GM21515 (cell line): ENCODE results near the gene LRRC59.
A peak's percentile ranks its signal among the peaks of the same experiment; 100 is the strongest.
"Not testable (repeated sequence)": the region's sequence is repeated elsewhere in the genome, so short reads cannot be mapped to it uniquely, and the experiment has no call there.

ENCODE experiments used
- ATAC-seq: cut with Tn5 transposase; IDR thresholded peaks from one replicate; pipeline ENCODE4 v1.9.1; 2021; ENCODE audit not compliant: unreplicated experiment

Gene LRRC59

DNA sequence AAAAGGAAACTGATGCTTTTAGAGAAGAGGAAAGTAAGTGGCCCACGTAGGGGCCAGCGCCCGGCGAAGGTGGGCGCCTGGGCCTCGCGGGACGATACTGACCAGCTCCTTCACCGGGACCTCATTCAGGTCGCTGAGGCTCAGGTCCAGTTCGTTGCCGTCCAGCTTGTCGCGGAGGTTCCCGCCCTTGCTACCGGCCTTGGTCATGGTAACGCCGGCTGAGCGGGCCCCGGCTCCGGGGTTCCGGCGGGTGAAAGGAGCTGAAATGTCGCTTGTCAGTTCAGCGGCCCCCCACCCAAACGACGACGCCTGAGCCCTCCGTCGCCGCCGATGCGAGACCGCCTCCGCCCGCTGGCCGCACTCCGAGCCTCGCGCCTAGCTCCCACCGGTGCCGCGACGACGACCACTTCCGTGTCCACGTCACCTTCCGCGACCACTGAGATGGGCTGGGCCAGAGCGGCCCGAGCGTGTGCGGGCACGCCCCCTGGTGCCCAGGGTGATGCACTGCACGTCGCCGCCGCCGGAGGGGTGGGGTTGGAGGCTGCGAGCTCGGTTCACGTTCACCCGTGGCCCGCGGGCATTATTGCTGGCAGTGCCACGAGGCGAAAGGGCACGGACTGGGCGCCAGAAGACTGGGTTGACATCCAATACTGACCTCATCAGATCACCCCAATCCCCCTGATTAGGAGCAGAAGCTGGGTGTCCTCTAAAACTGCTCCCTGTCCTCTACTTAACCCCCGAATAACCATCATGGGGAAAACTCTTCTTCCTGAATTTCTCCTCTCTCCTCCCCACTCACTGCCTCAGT lies at the start of gene LRRC59:
Gene LRRC59 (minus strand): TSS at position 413 of the 808 bp plus-strand sequence. CDS start 206 bp downstream, at position 207.
- peak; percentile 96 for ATAC-seq

DNA sequence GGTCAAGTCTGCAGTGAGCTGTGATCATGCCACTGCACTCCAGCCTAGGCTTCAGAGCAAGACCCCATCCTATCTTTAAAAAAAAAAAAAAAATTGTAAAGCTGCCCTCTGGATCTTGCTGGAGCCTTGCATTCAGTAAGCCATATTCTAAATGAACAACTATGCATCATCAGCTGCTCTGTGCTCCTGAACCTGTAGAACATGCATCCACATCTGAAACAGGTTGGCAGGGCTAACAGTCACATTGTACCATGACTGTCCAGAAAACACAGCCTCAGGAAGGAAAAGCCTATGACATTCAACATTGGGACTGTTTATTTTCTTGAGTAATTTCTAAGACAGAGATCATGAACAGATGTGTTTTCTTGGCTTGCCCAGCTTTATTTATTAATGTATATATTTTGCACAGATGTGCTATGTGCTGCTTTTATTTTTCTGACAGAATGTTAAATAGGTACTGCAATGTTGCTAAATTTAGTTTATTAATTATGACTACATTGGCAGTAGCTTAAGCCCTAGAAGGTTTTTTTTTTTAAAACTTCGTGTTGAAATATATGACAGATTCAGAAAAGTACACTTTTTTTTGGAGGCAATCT lies 48.5 kb upstream of the LRRC59 start:
- ATAC-seq = no peak

DNA sequence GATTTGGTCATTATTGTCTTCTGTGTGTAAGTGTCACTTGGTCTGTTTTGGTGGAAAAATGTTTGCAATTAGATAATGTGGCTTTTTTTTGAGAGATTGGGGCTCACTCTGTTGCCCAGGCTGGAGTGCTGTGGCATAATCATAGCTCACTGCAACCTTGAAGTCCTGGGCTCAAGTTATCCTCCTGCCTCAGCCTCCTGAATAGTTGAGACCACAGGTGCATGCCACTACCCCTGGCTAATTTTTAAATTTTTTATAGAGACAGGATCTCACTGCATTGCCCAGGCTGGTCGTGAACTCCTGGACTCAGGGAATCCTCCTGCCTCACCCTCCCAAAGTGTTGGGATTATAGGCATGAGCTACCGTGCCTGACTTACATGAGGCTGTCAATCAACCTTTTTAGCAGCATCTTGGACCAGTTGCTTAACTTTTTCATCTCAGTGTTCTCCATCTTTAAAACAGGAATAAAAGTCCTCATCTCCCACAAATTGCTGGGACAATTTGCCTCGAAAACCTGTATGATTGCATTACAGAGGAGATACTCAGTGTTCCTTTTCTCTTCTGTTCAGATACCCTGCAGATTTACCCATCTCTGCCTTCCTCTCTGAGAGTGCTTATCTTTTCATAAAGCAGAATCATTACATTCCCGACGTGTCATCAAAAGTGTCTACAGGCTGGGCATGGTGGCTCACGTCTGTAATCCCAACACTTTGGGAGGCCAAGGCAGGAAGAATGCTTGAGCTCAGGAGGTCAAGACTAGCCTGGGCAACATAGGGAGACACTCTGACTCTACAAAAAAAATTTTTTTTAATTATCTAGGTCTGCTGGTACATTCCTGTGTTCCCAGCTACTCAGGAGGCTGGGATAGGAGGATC lies 47.8 kb upstream of the LRRC59 start:
- ATAC-seq = no peak

DNA sequence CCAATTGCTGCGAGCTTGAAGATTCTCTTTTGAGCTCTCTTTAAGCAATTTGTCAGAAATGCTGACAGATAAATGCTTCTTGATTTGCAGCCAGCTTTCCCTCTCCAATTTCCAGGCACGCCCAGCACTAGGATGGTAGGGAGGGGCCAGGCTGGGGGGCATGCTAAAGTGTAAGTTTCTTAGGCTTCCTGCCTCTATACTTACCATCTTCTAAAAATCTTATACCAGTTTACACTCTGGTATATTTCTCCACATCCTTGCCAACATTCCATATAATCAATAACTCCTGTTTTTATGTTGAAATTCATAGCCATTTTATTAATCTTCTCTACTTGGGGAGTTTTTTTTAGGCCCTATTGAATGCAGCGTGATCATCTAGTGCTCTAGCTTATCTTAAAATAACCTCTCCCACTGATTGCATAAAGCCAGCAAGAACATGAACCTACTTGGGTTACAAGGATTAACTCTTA lies 46.2 kb upstream of the LRRC59 start:
- ATAC-seq = no peak

DNA sequence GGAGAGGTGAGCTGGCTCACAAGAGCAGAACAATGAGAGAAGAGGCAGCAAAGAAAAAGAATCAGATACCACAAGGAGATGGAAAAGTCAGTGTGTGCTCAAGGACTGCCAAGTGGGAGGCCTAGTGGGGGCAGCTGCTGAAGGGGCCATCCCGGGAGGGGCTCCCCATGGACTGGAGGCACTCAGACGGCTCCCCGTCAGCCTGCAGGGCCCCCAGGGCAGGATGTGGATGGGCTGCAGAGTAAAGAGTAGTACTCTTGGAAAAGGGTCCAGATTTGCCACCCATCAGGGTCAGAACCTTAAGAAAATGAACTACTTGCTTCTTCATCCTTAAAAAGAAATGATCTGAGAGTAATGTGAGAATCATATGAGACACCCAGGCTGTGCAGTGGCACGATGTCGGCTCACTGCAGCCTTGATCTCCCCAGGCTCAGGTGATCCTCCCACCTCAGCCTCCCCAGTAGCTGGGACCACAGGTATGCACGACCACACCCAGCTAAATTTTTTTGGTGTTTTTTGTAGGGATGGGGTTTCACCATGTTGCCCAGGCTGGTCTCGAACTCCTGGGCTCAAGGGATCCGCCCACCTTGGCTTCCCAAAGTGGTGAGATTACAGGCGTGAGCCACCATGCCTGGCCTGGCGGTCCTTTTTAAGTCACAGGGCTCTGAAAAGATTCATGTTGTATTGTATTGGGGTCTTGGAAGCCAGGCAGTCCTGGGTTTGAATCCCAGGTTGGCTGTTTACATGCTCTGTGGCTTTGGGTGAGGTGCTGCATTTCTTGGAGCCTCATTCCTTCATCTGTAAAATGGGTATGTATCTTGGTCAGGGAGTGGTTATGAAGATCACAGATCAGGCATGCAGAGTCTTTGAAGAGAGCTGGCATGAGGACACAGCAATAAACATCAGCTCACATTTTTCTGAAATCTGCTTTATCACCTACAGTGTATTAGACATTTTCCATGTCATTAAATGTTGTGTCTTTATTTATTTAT lies 43.8 kb upstream of the LRRC59 start:
- ATAC-seq = no peak

DNA sequence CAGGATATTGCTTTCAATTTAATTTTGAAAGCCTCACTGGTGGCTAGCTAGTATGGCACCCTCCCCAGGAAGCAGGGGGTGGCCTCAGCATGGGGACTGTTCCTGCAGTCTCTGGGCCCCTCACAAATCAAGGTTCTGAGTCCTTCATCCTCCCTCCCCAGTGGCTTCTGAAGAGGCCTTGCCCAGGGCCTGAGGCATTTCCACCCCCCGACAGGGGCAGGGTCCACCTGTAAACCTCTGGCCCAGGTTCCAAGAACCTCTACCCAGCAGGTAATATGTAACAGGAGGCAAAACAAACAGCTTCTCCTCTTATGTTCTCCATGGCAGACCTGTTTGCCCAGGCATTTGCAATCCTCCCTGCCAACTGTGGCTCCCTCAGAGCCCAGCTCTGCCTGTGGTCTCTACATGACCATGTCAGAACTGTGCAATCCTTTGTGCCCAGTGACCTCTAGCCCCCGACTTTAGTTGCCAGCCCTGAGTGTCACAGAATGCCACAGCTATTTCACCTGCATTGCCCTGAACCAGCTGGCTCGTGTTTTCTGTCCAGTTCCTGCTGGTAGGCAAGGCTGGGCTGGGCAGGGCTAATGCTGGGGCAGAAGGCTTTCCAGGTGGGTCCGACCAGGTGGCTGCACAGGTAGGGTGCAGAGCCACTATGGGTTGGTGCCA lies 43.0 kb upstream of the LRRC59 start:
- ATAC-seq = no peak

DNA sequence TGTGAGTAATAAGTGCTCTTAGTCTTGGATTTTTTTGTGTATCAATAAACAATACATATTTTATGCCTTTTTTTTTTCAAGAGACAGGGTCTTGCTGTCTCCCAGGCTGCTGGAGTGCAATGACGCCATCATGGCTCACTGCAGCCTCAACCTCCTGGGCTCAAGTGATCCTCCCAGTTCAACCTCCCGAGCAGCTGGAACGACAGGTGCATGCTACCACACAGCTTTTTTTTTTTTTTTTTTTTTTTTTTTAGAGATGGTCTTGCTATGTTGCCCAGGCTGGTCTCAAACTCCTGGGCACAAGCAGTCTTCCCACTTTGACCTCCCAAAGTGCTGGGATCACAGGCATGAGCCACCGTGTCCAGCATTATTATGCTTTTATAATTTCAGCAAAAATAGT lies 41.7 kb upstream of the LRRC59 start:
- no peak for ATAC-seq

DNA sequence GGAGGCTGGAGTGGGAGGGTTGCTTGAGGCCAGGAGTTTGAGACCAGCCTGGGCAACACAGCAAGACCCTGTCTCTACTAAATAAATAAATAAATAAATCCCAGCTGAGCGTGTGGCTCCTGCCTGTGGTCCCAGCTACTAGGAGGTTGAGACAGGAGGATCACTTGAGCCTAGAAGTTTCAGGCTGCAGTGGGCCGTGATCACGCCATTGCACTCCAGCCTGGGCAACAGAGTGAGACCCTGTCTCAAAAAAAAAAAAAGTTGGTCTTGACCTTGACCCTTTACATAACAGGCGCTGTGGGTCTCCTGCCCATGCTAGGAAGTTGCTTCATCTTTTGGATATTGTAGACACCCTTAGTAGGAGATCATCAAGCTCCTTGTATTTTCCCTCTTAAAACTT lies 40.1 kb upstream of the LRRC59 start:
- no peak for ATAC-seq

DNA sequence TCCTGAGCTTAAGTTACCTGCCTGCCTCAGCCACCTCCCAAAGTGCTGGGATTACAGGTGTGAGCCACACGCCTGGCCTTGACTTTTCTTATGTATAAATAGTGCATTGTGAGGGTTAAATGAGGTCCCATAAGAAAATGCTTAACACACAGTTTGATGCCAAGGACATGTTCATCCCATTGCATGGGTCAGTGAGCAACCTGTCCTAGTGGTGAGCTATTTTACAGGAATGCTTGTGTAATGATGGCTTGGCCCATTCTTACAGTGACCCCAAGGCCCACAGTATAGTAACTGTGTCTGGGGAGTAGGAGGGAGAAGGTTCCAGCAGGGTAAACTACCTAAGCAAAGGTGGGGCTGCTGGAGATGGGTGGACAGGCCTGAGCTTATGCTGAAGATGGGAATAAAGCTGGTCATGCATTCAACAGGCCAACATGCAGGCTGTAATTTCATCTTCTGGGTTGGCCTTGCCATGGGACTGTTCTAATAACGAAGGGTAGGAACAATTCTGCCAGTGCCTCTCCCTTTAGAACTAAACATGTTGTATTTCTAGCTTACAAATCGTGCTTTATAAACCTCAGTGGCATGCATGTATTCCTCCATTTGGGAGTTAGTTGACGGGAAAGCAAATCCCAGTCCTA lies 34.9 kb upstream of the LRRC59 start:
- no peak for ATAC-seq

DNA sequence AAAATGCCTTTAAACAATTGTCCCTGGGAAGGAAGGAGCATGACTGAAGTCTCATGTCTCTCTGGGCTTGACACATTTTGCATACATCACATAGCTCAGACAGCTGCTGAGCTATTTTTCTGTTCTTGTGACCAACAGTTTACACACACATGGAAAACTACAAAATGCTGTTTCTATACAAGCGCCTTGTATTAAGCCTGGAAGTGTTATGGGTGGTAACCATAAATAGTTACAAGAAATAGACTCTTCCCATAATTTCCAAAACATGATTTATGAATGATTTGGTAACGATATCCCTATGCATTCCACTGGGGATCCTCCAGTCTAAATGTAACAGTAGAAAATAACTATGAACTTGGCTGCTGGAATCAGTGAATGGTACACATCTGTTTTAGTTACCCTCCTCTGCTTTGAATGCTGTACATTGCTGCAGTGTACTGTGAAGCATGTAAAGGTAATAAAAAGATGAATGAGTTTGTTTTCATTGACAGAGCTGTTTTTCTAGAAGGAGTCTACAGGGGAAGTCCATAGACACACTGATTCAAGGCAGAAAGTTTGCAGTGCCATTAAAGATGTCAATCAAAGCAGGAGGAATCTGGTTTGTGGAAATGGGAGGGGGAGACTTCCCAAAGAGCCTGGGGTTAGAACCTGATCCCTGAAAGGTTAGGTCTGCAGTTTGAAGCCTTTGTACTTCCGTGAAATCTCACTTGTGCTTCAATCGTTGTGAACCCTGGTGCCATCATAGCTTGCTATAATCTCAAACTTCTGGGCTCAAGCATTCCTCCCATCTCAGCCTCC lies 33.7 kb upstream of the LRRC59 start:
- ATAC-seq = no peak

DNA sequence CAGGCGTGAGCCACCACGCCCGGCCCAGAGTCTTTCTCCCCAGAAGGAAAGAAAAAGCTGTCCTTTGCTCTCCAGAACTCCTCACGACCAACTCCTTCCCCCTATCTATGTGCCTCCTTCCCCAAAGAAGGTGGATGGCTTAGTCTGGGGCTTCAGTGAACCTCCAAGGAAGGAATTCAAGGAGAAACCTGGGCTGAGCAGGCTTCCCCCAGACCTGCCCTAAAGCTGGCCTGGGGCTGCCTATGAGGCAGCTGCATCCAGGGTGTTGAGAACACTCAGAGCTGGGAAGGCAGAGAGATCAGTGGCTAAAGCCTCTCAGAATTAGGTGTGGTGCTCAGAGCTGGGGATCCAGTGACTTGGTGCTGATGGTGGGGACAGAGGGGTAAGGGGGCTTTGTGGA lies 32.5 kb upstream of the LRRC59 start:
- no peak for ATAC-seq

DNA sequence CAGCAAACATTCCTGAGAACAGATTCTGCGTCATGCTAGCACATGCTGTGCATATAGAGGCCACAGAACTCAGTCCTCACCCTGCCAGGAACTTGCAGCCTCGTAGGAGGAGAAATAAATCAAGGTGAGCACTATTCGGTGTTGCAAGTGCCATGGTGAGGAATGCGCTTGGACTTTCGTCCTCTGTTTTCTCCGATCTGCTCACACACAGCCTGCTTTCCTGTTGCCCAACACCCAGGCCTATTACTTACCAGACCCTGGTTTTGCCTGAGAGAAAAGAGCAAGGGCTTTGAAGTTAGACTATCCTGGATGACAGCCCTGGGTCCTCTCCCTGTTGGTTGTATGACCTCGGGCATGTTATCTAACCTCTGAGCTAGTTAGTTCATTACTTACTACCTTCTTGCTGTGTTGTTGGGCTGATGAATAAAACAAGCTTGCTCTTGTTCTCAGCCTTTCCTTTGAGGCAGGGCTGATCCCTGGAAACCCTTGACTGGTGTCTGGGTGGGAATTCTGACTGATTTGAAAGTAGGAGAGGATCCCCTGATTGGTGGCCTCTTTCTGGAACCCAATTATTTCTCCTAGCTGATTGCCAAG lies 31.6 kb upstream of the LRRC59 start:
- ATAC-seq = no peak

DNA sequence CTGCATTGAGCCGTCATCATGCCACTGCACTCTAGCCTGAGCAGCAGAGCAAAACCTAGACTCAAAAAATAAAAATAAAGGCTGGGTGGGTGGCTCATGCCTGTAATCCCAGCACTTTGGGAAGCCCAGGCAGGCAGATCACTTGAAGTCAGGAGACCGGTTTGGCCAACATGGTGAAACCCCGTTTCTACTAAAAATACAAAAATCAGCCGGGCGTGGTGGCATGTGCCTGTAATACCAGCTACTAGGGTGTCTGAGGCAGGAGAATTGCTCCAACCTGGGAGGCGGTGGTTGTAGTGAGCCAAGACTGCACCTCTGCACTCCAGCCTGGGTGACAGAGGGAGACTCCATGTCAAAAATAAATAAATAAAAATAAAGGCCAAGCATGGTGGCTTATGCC lies 30.8 kb upstream of the LRRC59 start:
- ATAC-seq = not testable (repeated sequence)

DNA sequence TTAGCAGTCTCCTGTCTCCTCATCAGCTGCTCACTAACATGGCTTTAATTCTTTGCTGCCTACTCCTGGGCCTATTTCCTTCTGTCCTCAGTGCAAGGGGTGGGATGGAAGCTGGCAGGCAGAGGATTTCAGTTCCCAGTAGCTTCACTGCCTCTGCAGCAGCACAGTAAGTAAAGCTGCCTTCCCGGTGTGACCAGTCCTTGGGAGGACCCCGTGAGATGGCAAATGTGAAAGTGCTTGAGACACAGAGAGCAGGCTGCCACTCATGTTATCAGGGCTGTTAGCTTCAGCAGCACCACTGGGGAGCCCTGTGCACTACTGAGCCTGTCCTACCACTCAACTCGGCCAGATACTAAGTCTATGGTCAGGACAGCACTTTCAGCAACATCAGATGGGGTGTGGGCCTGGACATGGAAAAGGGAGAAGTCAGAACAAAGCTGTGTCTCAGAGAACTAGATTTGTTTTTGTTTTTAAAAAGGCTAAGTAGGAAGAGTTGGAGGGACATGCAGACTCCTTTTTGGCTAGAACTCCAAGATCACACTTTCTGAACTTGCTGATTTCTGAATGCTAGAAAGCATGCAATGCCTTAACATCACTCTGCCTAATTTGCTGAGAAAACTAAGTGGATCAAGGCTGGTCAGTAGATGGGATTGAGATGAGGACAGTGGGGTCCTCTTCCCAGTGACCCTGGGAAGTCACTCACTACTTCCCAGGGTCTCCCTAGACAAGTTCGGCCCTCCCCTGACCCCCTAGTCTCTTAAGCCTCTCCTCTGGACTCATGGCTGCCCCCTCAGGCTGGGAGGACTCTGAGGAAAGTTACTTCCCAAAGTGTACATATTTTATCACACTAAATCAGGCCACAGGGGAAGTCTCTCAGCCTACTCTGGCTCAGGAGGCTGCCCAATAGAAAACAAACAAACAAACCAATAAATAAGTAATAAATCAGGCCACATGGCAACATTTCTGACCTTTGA lies 29.8 kb upstream of the LRRC59 start:
- peak; percentile 24 for ATAC-seq

DNA sequence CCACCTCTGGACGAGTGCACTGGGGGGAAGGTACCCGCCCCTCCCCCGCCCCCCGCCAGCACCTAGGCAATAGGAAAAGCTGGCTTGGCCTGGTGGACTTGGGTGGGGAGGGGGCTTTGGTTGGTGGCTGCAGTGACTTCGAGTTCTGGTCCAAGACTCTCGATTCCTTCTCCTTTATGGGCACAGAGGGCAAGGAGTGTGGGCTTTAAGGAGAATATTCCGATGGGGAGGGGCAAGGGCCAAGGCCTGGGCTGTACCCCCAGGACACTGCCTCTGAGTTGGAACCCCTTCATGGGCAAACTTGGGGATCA lies 29.1 kb upstream of the LRRC59 start:
- ATAC-seq = no peak

DNA sequence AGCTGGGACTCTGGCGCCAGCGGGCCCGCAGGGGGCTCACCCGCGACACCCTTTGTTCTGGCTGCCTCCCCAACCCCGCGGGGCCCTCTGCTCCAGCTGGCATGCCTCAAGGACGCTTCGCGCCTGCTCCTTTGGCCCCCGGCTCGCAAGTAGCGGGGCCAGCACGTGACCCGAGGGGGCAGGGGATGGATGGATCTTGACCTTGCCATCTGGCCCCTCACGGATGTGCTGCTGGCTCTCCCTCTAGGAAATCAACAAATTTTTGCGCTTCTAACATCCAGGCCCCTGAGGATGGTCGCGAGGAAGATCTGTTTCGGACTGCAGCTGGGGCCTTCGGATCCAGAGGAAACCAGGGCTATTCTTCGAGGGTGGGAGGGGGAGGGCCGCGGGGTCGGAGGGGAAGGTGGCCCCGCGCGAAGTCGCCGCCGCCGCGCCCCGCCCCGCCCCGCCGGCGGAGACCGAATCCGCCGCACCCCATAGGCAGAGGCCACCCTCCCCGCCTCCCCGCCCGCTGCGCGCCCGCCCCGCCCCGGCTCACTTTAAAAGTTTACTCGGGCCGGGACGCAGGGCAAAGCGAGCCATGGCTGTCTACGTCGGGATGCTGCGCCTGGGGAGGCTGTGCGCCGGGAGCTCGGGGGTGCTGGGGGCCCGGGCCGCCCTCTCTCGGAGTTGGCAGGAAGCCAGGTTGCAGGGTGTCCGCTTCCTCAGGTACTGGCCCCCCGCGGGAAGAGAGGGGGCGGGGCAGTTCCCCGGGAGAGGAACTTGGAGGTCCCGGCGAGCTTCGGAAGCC lies 28.6 kb upstream of the LRRC59 start, which contains the start of gene ACSF2:
Gene ACSF2 (plus strand): TSS at position 537 of the 790 bp plus-strand sequence. CDS start 44 bp downstream, at position 581.
- ATAC-seq = peak; percentile 49
